AG10803 (cell line): ENCODE results near the gene PLXDC2.

Source experiments
- DNase-seq: peaks from one replicate; pipeline ENCODE4 v3.0.0; 2010; ENCODE audit warnings: low read depth
- H3K4me3 ChIP-seq: 2 replicates; pipeline ENCODE4 v1.5.1; 2011; ENCODE audit warnings: mild to moderate bottlenecking, low read length, control low read depth
- CTCF ChIP-seq: conservative IDR thresholded peaks from 2 replicates; pipeline ENCODE4 v1.5.1; 2011; ENCODE audit warnings: mild to moderate bottlenecking, low read length, control low read depth, inconsistent platforms

The PLXDC2 gene

GRCh38 chr10:19929506-19930140, 113.4 kb downstream of the PLXDC2 start:
- no peak overlapping the region for H3K4me3 ChIP-seq
- DNase-seq, result peak; percentile 53
- no peak for TF ChIP-seq CTCF

- no peak for TF ChIP-seq CTCF
- peak; percentile 37 for DNase-seq
- no peak overlapping the region for H3K4me3 ChIP-seq
These were observed 115.0 kb downstream of the PLXDC2 start for GRCh38 chr10:19930936-19931893.

- H3K4me3 ChIP-seq, result no peak overlapping the region
- DNase-seq, result no peak
- TF ChIP-seq CTCF, result no peak
These were observed 115.8 kb downstream of the PLXDC2 start for GRCh38 chr10:19931894-19932590.

GRCh38 chr10:19932806-19933371, 116.7 kb downstream of the PLXDC2 start:
- TF ChIP-seq CTCF, result no peak
- H3K4me3 ChIP-seq, result no peak overlapping the region
- no peak for DNase-seq

- TF ChIP-seq CTCF, result no peak
- no peak overlapping the region for H3K4me3 ChIP-seq
- no peak for DNase-seq
These were observed 117.5 kb downstream of the PLXDC2 start for GRCh38 chr10:19933772-19934171.

GRCh38 chr10:19935176-19935575, 118.9 kb downstream of the PLXDC2 start:
- DNase-seq, result no peak
- TF ChIP-seq CTCF, result no peak
- H3K4me3 ChIP-seq, result no peak overlapping the region
